HL-60 (cell line): Measurements from ENCODE around the gene SH2D3C.

Experiments
- CTCF ChIP-seq: IDR thresholded peaks from one replicate; pipeline ENCODE4 v1.5.1; 2011; ENCODE audit warnings: low read length, control low read depth, inconsistent platforms; ENCODE audit not compliant: insufficient read depth
- GABPA ChIP-seq: IDR thresholded peaks from 2 replicates; pipeline ENCODE4 v1.6.1; 2012; ENCODE audit warnings: low read depth
- POLR2AphosphoS5 ChIP-seq: IDR thresholded peaks from 2 replicates; pipeline ENCODE4 v1.6.1; 2012; ENCODE audit warnings: low read depth
- REST ChIP-seq: IDR thresholded peaks from 2 replicates; pipeline ENCODE4 v1.6.1; 2012; ENCODE audit warnings: low read depth; ENCODE audit not compliant: insufficient replicate concordance
- SPI1 ChIP-seq: IDR thresholded peaks from 2 replicates; pipeline ENCODE4 v1.6.1; 2012; ENCODE audit warnings: low read depth, mild to moderate bottlenecking, borderline replicate concordance

GRCh38 chr9:127730262-127730661 lies 48.2 kb downstream of the SH2D3C start:
- TF ChIP-seq GABPA (no peak), CTCF (no peak), POLR2AphosphoS5 (no peak), REST (no peak), SPI1 (no peak)
